ENCODE data around the gene ARID1B. TPM values are rescaled to one million over a fixed set of nuclear protein-coding genes. Genes with fewer than 3 reads are reported as not detected.

The ARID1B gene
- 10 to 100 TPM; 62.9 to 71.6 TPM for total RNA-seq

DNA sequence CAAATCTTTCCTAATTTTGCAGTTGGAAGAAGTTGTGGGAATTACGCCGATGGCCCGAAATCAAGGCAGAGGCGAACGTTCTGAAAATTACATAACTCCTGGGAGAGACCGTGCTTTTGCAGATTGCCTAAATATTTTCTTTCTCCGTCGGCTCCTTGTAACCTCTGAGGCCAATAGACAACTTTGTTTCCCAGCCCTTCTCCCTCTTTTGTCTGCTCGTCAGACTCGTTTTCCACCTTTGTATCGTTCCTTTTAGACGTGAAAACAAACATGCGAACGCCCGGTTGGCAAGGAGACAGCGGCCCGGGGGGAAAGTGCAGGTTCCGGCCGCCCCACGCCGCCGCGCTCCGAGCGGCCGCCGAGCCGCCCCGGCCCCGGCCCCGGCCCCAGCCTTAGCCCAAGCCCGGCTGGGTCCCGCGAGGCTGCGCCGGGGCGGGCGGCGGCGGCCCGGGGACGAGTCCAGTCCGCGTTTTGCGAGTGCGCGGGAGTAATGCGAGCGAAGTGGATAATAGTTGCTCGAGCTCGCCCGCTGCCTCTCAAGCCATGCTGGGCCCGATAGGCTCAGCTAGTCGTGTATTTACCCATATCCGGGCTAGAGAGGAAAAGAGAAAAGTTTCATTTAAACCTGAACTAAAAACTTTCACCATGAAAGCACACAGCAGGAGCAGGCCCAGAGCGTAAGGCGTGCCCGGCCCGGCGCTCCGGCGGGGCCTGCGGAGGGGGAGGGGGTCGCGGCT is at the start of gene ARID1B:
Gene ARID1B, plus strand, starts transcription at position 539 of the 737 bp plus-strand sequence. CDS start 303 bp downstream, outside the sequence.
- ATAC-seq (replicated peaks in 1 of 2) (peak; percentile 49 to 58), DNase-seq (peak; percentile 79 to 83)
- Mint-ChIP-seq H3K9me3 (no peaks in the 10 kb centered on the region), H3K36me3 (ENCODE audit: insufficient read depth in 2 of 2) (peaks cover 4 to 5% of the 10 kb centered on the region in 2 donors), H3K4me1 (ENCODE audit: low read depth) (peaks cover 47% of the 10 kb centered on the region), H3K27me3 (ENCODE audit: low read depth) (no peaks in the 10 kb centered on the region), H3K27ac (peak within 1 kb of the TSS; percentile 99), H3K4me3 (peak within 1 kb of the TSS; percentile 93 to 99)

DNA sequence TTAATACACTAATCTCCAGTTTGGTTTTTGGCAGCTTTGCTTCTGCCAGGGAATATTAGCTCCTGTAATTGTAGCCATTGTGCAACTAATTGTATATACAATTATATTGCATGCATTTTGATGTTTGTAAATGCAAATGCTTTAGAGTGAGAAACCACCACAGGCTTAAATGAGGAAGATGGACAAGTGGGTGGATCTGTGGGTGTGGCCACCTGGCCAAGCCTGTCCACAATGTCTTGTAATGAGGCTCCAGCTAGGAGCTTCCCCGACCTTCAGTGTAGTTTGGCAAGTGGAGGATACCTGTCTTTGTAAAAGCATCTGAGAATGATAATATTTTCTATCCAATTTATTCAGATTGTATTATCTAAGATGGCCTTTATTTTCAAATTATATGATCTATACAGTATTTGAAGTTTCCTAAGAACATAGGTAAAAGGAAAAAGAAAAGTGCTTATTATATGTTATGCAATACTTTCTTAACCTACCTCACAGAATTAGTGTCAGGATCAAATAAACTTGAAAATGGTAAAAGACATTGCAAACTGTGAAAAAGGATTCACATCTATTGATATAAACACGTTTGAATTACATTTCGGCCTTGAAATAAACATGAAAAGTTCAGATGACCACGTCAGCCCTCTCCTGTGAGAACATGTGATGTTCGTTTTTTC is 49.3 kb upstream of the ARID1B start:
- ATAC-seq (replicated peaks in 1 of 2), result no peak
- no peaks in the 10 kb centered on the region for H3K27me3 Mint-ChIP-seq (ENCODE audit: low read depth)
- H3K27ac Mint-ChIP-seq, result no peak overlapping the region
- no peak overlapping the region for H3K4me3 Mint-ChIP-seq
- DNase-seq, result no peak
- H3K36me3 Mint-ChIP-seq (ENCODE audit: insufficient read depth in 2 of 2), result no peaks in the 10 kb centered on the region
- peaks cover 14% of the 10 kb centered on the region for H3K4me1 Mint-ChIP-seq (ENCODE audit: low read depth)
- no peaks in the 10 kb centered on the region for H3K9me3 Mint-ChIP-seq

DNA sequence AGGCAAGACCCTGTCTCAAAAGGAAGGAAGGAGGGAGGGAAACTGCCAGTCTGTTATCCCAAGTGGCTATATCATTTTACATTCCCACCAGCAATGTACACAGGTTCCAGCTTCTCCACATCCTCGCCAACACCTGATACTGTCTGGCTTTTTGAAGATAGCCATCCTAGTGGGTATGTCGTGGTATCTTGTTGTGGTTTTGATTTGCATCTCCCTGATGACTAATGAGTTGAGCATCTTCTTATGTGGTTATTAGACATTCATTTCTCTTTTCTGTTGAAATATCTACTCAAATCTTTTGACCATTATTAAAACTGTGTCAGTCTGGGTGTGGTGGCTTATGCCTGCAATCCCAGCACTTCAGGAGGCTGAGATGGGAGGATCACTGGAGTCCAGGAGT is 47.9 kb upstream of the ARID1B start:
- ATAC-seq (replicated peaks in 1 of 2) (no peak), DNase-seq (no peak)
- Mint-ChIP-seq H3K27me3 (ENCODE audit: low read depth) (no peaks in the 10 kb centered on the region), H3K4me1 (ENCODE audit: low read depth) (peaks cover 14% of the 10 kb centered on the region), H3K4me3 (no peak overlapping the region), H3K27ac (no peak overlapping the region), H3K9me3 (no peaks in the 10 kb centered on the region), H3K36me3 (ENCODE audit: insufficient read depth in 2 of 2) (no peaks in the 10 kb centered on the region)

DNA sequence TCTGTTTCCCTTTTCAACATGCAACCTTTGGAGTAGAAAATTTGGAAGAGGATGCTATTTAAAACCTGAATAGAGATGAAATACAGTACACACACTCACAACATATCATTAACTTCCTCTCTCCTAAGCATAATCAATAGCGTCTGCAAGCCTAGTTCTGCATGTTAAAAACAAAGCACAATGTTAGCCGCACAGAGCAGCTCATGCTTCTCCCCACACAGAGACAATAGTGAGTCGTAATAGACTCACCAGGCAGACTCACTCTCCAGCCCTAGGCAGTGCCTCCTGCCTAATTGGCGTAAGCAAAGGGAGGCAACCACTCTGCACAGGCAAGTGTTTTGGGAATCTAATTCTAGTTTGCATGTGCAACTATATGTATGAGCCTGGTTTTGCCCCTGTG is 45.8 kb upstream of the ARID1B start:
- DNase-seq (no peak), ATAC-seq (replicated peaks in 1 of 2) (peak in 1 of 2 donors; percentile 47)
- Mint-ChIP-seq H3K4me1 (ENCODE audit: low read depth) (peaks cover 14% of the 10 kb centered on the region), H3K27ac (no peak overlapping the region), H3K9me3 (no peaks in the 10 kb centered on the region), H3K27me3 (ENCODE audit: low read depth) (no peaks in the 10 kb centered on the region), H3K36me3 (ENCODE audit: insufficient read depth in 2 of 2) (no peaks in the 10 kb centered on the region), H3K4me3 (no peak overlapping the region)

DNA sequence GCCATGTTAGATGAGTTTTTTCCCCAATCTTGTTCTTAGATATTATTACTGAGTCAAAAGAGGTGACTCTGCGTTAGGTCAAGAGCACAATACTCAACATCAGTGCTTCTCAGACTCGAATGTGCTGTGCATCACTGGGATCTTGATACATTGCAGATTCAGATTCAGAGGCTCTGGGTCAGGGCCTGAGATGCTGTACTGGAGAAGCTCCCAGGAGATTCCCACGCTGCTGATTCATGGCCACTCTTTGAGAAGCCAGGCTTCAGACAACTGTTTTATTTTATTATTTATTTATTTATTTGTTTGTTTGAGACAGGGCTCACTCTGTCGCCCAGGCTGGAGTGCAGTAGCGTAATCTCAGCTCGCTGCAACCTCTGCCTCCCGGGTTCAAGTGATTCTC is 41.4 kb upstream of the ARID1B start:
- Mint-ChIP-seq H3K27me3 (ENCODE audit: low read depth) (no peaks in the 10 kb centered on the region), H3K4me1 (ENCODE audit: low read depth) (no peaks in the 10 kb centered on the region), H3K36me3 (ENCODE audit: insufficient read depth in 2 of 2) (peaks cover 3 to 7% of the 10 kb centered on the region in 2 donors), H3K27ac (no peak overlapping the region), H3K9me3 (peaks cover 3 to 6% of the 10 kb centered on the region in 2 donors), H3K4me3 (no peak overlapping the region)
- DNase-seq (no peak), ATAC-seq (replicated peaks in 1 of 2) (no peak)

DNA sequence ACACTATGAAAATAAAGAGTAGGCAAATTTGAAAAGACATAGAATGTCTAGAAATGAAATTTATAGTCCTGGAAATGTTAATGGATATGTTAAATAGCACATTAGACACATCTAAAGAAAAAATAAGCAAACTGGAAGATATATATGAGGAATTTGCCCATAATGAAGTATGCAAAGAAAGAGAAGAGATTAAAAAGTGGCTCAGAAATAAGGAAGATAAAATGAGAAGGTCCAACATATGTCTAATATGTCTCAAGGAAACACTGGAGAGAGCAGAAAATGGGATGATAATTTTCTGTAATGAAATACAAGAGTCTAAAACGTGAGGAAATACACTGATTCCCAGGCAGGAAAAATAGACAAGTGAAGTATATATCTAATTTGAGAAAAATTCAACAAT is 36.6 kb upstream of the ARID1B start:
- ATAC-seq (replicated peaks in 1 of 2) (no peak), DNase-seq (no peak)
- Mint-ChIP-seq H3K27ac (peak overlapping the region; percentile 48), H3K9me3 (peaks cover 6% of the 10 kb centered on the region in 2 donors), H3K4me1 (ENCODE audit: low read depth) (no peaks in the 10 kb centered on the region), H3K4me3 (no peak overlapping the region), H3K36me3 (ENCODE audit: insufficient read depth in 2 of 2) (peaks cover 7 to 8% of the 10 kb centered on the region in 2 donors), H3K27me3 (ENCODE audit: low read depth) (no peaks in the 10 kb centered on the region)

DNA sequence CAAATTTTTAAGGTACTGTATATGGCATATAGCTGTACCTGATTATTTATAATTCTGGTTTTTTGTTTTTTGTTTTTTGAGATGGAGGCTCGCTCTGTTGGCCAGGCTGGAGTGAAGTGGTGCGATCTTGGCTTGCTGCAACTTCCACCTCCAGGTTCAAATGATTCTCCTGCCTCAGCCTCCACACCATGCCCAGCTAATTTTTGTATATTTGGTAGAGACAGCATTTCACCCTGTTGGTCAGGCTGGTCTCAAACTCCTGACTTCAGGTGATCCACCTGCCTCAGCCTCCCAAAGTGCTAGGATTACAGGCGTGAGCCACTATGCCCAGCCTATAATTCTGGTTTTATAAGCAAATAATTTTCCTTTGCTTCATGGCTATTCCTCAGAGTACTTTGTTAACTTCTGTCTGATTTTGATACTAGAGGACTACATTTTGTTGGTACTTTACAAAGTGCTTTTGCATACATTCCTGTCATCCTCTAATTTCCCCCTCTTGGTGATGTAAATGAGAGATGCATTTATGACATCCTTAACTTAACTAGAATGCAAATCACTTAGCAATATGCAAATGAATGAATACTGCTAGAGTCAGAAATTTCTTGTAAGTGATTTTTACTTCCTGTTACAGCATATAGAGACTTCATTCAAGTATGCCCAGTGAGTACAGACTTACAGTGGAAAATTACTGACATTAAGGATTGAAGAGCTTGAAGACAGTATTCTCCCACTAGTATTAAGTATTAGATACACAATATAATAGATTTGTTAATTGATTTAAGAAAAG is 35.7 kb upstream of the ARID1B start:
- ATAC-seq (replicated peaks in 1 of 2), result peak; percentile 67 to 92
- no peaks in the 10 kb centered on the region for H3K27me3 Mint-ChIP-seq (ENCODE audit: low read depth)
- no peak for DNase-seq
- peaks cover 7 to 8% of the 10 kb centered on the region in 2 donors for H3K36me3 Mint-ChIP-seq (ENCODE audit: insufficient read depth in 2 of 2)
- peaks cover 6% of the 10 kb centered on the region in 2 donors for H3K9me3 Mint-ChIP-seq
- peak overlapping the region; percentile 85 for H3K27ac Mint-ChIP-seq
- H3K4me3 Mint-ChIP-seq, result no peak overlapping the region
- H3K4me1 Mint-ChIP-seq (ENCODE audit: low read depth), result no peaks in the 10 kb centered on the region

DNA sequence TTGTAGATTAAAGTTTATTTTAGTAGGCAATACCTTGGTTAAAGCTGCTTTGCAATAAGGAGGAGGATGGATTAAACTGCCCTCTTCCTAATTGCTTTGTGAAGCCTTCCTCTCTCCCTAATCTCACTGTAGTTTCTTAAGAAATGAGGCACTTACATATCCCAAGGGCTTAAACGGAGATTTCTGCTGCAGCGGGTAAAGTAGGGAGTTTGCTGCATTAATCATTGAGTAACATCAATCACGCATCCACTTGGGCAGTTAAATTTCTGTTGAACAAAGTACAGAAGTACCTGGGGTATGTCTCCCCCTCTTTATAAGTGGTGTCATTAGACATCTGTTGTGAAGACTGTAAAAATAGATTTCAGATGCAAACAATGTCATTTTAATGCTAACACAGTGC is 29.5 kb upstream of the ARID1B start:
- Mint-ChIP-seq H3K9me3 (no peaks in the 10 kb centered on the region), H3K36me3 (ENCODE audit: insufficient read depth in 2 of 2) (no peaks in the 10 kb centered on the region), H3K4me3 (no peak overlapping the region), H3K27me3 (ENCODE audit: low read depth) (no peaks in the 10 kb centered on the region), H3K4me1 (ENCODE audit: low read depth) (no peaks in the 10 kb centered on the region), H3K27ac (no peak overlapping the region)
- ATAC-seq (replicated peaks in 1 of 2) (no peak), DNase-seq (no peak)

DNA sequence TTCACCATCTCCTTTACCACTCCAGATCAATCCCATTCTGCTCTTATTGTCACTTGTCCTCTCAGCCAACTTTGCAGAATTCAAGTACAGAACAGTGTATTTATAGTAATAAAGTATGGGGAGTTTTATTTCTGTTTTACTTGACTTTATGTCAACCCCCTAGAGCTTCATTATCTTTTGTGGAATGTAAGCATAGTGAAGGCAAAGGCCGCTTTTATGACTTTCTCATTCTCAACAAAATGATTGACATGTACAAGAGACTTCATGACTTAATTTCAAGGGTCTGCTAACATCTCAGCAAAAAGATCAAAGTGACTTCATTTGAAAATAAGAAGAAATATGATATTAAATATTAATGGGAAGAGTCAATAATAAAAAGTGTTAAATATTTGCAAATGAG is 28.7 kb upstream of the ARID1B start:
- no peak for ATAC-seq (replicated peaks in 1 of 2)

DNA sequence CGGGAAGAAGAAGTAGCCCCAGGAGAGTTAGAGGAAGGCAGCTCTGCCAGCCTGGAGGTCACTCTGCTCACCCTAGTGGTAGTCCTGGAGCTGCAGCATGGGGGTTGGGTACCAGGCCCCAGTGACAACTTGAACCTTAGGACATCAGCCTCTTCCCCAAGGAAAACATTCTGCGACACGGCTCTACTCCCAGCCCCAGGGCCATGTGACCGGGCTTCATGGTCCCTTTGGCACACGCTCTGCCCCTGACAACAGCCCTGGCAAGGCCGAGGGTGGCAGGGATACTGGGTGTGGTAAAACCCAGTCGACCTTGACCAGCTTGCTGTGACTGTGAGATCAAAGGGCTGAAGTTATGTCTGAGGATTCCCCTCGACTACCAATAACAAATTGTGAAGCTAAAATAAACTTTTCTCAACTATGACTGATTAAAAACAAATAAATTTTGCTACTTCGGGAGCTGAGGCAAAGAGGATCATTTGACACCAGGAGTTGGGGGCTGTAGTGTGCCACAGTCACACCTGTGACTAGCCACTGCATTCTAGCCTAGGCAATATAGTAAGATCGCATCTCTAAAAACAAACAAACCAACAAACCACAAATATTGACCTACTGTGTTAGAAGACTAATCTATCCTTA is 24.4 kb upstream of the ARID1B start:
- Mint-ChIP-seq H3K36me3 (ENCODE audit: insufficient read depth in 2 of 2) (no peaks in the 10 kb centered on the region), H3K27me3 (ENCODE audit: low read depth) (peaks cover 8% of the 10 kb centered on the region), H3K27ac (no peak overlapping the region), H3K4me1 (ENCODE audit: low read depth) (no peaks in the 10 kb centered on the region), H3K9me3 (no peaks in the 10 kb centered on the region), H3K4me3 (no peak overlapping the region)
- ATAC-seq (replicated peaks in 1 of 2) (no peak), DNase-seq (no peak)

More for the DNA sequence above, 28.7 kb upstream of the ARID1B start:
- Mint-ChIP-seq H3K4me3 (no peak overlapping the region), H3K27ac (no peak overlapping the region), H3K36me3 (ENCODE audit: insufficient read depth in 2 of 2) (no peaks in the 10 kb centered on the region), H3K4me1 (ENCODE audit: low read depth) (no peaks in the 10 kb centered on the region), H3K27me3 (ENCODE audit: low read depth) (no peaks in the 10 kb centered on the region), H3K9me3 (no peaks in the 10 kb centered on the region)
- no peak for DNase-seq

DNA sequence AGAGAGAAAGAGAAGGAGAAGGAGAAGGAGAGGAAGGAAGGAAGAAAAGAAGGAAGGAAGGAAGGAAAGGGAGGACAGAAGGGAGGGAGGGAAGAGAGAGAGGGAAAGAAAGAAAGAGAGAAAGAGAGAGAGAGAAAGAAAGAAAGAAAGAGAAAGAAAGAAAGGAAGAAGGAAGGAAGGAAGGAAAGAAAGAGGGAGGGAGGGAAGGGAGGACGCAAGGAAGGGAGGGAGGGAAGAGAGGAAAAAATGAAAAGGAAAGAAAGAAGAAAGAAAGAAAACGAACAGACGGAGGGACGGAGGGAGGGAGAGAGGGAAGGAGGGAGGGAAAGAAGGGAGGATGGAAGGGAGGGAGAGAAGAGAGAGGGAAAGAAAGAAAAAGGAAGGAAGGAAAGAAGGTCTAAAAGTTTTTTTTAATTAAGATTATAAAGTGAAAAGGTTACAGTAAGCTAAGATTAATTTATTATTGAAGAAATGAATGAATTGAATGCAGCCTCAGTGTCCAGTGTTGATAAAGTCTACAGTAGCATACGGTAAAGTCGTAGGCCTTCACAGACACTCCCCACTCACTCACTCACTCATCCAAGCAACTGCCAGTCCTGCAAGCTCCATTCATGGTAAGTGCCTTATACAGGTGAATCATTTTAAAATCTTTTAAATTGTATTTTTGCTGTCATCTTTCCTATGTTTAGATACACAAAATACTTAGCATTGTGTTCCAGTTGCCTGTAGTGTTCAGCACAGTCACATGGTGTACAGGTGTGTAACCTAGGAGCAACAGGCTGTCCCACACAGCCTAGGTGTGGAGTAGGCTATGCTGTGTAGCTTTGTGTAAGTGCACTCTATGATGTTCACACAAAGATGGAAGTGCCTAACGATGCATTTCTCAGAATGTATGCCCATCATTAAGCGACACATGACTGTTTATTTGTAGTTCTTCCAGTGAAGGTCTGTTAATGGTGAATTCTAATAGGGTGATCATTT is 20.3 kb upstream of the ARID1B start:
- Mint-ChIP-seq H3K4me3 (no peak overlapping the region), H3K4me1 (ENCODE audit: low read depth) (no peaks in the 10 kb centered on the region), H3K27me3 (ENCODE audit: low read depth) (peaks cover 8% of the 10 kb centered on the region), H3K36me3 (ENCODE audit: insufficient read depth in 2 of 2) (no peaks in the 10 kb centered on the region), H3K27ac (no peak overlapping the region), H3K9me3 (no peaks in the 10 kb centered on the region)
- DNase-seq (no peak), ATAC-seq (replicated peaks in 1 of 2) (no peak)

DNA sequence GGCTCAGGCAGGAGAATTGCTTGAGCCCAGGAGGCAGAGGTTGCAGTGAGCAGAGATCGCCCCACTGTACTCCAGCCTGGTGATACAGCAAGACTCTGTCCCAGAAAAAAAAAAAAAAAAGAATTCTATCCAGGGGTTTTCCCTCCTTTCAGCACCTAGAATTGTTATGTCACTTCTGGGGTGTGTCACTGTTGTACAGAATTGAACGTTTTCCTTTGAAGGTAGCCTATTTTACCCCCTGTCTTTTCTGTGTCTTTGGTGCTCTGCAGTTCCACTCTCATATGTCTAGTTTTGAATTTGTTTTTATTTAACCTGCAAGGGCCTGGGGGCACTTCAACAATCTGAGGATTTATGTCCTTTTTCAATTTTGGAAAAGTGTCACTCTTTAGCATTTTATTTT is 19.3 kb upstream of the ARID1B start:
- no peaks in the 10 kb centered on the region for H3K36me3 Mint-ChIP-seq (ENCODE audit: insufficient read depth in 2 of 2)
- H3K4me3 Mint-ChIP-seq, result no peak overlapping the region
- H3K4me1 Mint-ChIP-seq (ENCODE audit: low read depth), result no peaks in the 10 kb centered on the region
- DNase-seq, result no peak
- peaks cover 8% of the 10 kb centered on the region for H3K27me3 Mint-ChIP-seq (ENCODE audit: low read depth)
- H3K9me3 Mint-ChIP-seq, result no peaks in the 10 kb centered on the region
- ATAC-seq (replicated peaks in 1 of 2), result no peak
- no peak overlapping the region for H3K27ac Mint-ChIP-seq
